SJCRH30 (cell line): Measurements from ENCODE around the gene INTU. TPM values are rescaled to one million over a fixed set of nuclear protein-coding genes. Genes with fewer than 3 reads are reported as not detected.
A peak's percentile ranks its signal among the peaks of the same experiment; 100 is the strongest.

Experiments
- DNase-seq, 2 experiments: peaks; one replicate each; pipeline ENCODE4 v3.0.0-alpha.2; 2015 to 2020
- H3K27ac ChIP-seq: fragments of 250-450 bp; sonication (Bioruptor Pico); 2 replicates; pipeline ENCODE4 v1.5.1; 2020; ENCODE audit warnings: mild to moderate bottlenecking, moderate library complexity
- H3K27me3 ChIP-seq: fragments of 250-450 bp; sonication (Bioruptor Pico); 2 replicates; pipeline ENCODE4 v1.5.1; 2020; ENCODE audit warnings: mild to moderate bottlenecking, moderate library complexity
- H3K36me3 ChIP-seq: fragments of 250-450 bp; sonication (Bioruptor Pico); 2 replicates; pipeline ENCODE4 v1.5.1; 2020; ENCODE audit warnings: mild to moderate bottlenecking, moderate library complexity
- H3K4me1 ChIP-seq: fragments of 250-450 bp; sonication (Bioruptor Pico); 2 replicates; pipeline ENCODE4 v1.5.1; 2020; ENCODE audit warnings: mild to moderate bottlenecking, moderate library complexity
- H3K4me3 ChIP-seq: fragments of 250-450 bp; sonication (Bioruptor Pico); 2 replicates; pipeline ENCODE4 v1.5.1; 2020; ENCODE audit warnings: mild to moderate bottlenecking, moderate library complexity
- H3K9me3 ChIP-seq: fragments of 250-450 bp; sonication (Bioruptor Pico); replicated peaks from 2 replicates; pipeline ENCODE4 v1.5.1; 2020; ENCODE audit warnings: mild to moderate bottlenecking, moderate library complexity
- total RNA-seq: library from RNA; depleted of rRNA; stranded (reverse); fragments of >200 nt; shearing (Covaris generic); gene quantifications from 2 replicates; pipeline ENCODE4 v1.2.3, GENCODE V29; 2014

The INTU gene
- total RNA-seq, 1 experiment from 2014 or later = 2.6 TPM

DNA sequence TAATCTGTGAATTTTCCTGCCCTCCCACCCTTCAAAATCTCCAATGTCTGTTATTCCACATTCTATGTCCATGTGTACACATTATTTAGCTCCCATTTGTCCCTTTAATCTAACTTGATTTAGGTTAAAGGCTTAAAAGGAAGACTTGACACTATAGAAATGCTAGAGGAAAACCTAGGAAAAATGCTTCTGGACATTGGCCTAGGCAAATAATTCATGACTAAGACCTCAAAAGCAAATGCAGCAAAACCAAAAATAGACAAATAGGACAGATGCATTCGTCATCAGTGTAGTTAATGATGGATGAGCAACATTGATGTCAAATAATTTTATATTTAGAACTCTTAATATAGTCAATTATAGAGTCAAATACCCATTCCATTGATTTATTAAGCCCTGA is 36.9 kb downstream of the INTU start:
- H3K4me3 ChIP-seq = no peak overlapping the region
- DNase-seq = no peak
- H3K27me3 ChIP-seq = no peaks in the 10 kb centered on the region
- H3K36me3 ChIP-seq = no peaks in the 10 kb centered on the region
- H3K4me1 ChIP-seq = no peaks in the 10 kb centered on the region
- H3K27ac ChIP-seq = no peak overlapping the region
- no peaks in the 10 kb centered on the region for H3K9me3 ChIP-seq

DNA sequence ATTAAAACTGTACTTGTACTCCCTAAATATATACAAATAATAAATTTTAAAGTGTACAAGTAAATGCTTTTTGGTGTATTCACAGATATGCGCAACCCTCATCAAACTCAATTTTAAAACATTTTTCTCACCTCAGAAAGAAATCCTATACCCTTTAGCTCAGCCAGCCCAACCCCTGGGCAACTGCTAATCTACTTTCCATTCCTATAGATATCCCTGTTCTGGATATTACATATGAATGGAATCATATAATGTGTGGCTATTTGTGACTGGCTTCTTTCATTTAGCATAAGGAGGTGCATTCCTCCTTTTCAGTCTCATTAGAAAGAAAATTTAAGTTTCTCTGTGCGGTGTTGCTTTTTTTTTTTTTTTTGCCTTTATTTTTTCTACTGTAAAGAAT is 39.4 kb downstream of the INTU start:
- Histone ChIP-seq H3K4me3 (no peak overlapping the region), H3K36me3 (no peaks in the 10 kb centered on the region), H3K4me1 (no peaks in the 10 kb centered on the region), H3K9me3 (no peaks in the 10 kb centered on the region), H3K27ac (no peak overlapping the region), H3K27me3 (no peaks in the 10 kb centered on the region)
- DNase-seq = no peak

DNA sequence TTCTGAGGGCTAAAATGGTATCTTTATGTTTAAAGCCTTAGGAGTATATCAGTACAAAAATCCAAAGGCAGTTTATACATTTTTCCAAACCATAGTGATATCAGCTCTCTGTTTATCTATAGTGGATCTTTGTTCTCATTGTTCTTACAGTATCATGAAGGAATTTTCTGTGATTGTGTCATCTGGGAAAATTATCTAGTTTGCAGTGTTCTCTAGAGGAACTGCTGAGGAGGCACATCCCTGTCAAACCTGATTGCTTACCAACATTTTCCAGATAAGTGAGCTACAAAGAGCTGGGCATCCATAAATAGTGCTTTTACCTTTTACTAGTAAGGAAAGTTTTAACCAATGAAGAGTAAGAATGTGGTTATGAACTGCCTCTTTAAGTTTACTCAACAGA is 52.5 kb downstream of the INTU start:
- Histone ChIP-seq H3K4me1 (no peaks in the 10 kb centered on the region), H3K36me3 (no peaks in the 10 kb centered on the region), H3K4me3 (no peak overlapping the region), H3K9me3 (no peaks in the 10 kb centered on the region; the same call in 1 of the 2 replicates), H3K27me3 (no peaks in the 10 kb centered on the region), H3K27ac (no peak overlapping the region)
- DNase-seq = no peak

DNA sequence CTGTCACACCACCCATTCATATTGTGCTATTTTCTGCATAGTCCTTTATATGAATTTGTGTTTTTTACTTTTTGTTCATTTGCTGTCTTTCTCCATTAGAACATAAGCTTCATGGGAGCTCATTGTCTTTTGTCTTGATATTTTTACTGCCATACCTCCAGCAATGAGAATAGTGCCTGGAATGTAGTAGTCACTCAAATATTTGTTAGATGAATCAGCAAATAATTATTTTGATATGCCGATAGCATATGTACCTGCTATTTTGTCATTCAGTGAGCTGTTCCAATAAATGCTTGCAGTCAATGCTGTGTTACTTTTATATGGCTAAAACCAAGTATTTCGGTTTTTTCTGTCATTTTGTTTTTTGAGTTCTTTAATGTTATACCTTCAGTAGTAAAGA is 53.9 kb downstream of the INTU start:
- Histone ChIP-seq H3K36me3 (no peaks in the 10 kb centered on the region), H3K4me3 (no peak overlapping the region), H3K27me3 (no peaks in the 10 kb centered on the region), H3K9me3 (no peaks in the 10 kb centered on the region; the same call in 1 of the 2 replicates), H3K27ac (no peak overlapping the region), H3K4me1 (no peaks in the 10 kb centered on the region)
- no peak for DNase-seq

DNA sequence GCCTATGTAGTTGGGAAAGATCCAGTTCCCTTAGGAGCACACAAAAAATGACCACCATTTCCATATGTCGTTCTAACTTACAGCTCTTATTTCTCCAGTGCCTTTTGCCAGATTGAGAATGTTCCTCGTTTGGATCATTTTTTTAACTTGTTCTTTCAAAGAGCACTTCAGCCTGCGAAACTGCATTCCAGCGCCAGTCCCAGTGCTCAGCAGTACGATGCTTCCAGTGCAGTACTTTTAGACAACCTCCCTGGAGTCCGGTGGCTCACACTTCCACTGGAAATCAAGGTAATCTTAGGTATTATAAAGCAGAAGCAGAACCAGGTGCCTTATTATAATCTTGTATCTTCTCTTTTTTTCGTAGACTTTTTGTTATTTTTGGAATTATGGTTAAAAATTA is 54.8 kb downstream of the INTU start:
- DNase-seq = no peak
- no peak overlapping the region for H3K4me3 ChIP-seq
- H3K9me3 ChIP-seq = no peaks in the 10 kb centered on the region; the same call in 1 of the 2 replicates

DNA sequence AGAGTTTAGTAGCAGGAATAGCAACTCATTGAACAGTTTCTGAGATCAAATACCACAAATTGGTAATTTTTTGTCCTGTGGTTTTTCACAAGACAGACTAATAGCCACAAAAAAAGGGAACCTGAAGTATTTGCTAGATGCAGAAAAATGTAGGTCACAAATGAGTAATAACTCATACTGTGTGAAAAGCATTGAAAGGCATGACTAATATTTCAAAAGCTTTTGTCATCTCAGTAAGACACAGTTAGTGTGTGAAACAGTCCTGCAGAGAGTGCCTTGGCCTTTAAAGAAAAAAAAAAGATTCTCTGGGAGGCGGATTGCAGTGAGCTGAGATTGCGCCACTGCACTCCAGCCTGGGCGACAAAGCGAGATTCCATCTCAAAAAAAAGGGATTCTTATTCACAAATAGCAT is 66.0 kb downstream of the INTU start:
- H3K27ac ChIP-seq = no peak overlapping the region
- peaks cover 3% of the 10 kb centered on the region; the same call in 1 of the 2 replicates for H3K4me1 ChIP-seq
- no peak for DNase-seq
- H3K9me3 ChIP-seq = no peaks in the 10 kb centered on the region
- H3K4me3 ChIP-seq = no peak overlapping the region
- H3K27me3 ChIP-seq = no peaks in the 10 kb centered on the region
- no peaks in the 10 kb centered on the region for H3K36me3 ChIP-seq

More for the DNA sequence above, 54.8 kb downstream of the INTU start:
- H3K27me3 ChIP-seq = no peaks in the 10 kb centered on the region
- H3K4me1 ChIP-seq = no peaks in the 10 kb centered on the region
- no peak overlapping the region for H3K27ac ChIP-seq
- no peaks in the 10 kb centered on the region for H3K36me3 ChIP-seq

DNA sequence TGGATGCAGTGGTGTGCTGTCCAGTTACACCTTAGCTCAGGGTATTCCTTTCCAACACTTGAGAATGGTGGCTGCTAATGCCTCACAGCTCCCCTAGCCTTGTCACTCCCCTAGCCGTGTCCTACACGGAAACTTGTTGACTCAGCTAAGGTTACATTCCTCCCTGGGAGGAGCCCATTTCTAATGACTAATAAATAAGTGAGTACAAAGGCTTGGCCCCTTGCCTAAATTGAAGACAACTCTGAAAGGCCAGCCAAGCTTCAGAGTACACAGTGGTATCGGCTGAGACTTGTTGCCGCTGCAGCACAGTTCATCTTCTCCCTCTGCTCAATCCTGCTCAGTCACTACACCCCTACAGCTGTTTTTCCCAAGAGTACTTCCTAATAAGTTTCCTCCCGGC is 76.2 kb downstream of the INTU start:
- Histone ChIP-seq H3K27me3 (no peaks in the 10 kb centered on the region), H3K27ac (no peak overlapping the region), H3K9me3 (no peaks in the 10 kb centered on the region), H3K36me3 (no peaks in the 10 kb centered on the region), H3K4me3 (no peak overlapping the region), H3K4me1 (no peaks in the 10 kb centered on the region)
- peak in 1 of 2 experiments; percentile 4 for DNase-seq

DNA sequence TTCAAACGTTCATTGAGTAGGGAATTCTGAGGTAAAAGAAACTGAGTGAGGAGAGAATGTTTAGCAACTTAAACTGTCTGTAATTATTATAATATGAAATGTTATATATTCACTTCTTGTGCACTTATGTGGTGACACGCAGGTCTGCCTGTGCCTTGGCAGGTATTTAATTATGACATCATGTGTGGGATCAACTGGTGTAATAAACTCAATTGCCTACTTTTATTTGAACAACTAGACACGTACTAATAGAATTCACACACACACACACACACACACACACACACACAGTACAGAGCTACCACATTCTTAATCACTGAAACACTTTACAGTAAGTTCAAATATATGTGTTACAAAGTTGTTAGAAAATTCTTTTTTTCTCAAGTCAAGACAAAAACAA is 76.7 kb downstream of the INTU start:
- DNase-seq = no peak
- Histone ChIP-seq H3K4me1 (no peaks in the 10 kb centered on the region), H3K9me3 (no peaks in the 10 kb centered on the region), H3K27ac (no peak overlapping the region), H3K36me3 (no peaks in the 10 kb centered on the region), H3K27me3 (no peaks in the 10 kb centered on the region), H3K4me3 (no peak overlapping the region)

DNA sequence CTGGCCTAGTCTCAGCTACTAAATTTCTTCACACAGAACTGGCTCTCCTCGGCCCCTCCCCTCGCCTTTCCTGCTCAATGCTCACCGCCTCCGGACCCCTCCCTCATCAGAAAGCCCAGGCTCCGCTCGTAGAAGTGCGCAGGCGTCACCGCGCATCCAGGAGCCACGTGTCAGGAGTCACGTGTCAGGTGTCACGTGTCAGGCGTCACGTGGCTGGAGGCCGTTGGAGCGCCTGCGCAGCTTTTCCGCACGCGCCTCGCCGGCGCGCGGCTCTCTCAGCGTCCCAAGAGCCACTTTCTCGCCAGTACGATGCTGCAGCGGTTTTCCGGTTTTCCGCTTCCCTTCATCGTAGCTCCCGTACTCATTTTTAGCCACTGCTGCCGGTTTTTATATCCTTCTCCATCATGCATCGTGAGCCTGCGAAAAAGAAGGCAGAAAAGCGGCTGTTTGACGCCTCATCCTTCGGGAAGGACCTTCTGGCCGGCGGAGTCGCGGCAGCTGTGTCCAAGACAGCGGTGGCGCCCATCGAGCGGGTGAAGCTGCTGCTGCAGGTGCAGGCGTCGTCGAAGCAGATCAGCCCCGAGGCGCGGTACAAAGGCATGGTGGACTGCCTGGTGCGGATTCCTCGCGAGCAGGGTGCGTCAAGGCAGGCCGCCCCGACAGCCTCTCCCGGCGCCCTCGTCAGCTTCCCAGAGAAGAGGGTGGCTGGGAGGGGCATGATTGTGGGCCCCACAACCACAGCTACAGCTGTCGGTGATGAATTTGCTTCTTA is 97.6 kb downstream of the INTU start, which contains the start of gene SLC25A31:
Gene SLC25A31, plus strand, starts transcription at position 259 of the 772 bp plus-strand sequence. Its CDS starts 146 bp downstream, at position 405.
- no peak for DNase-seq
- Histone ChIP-seq H3K4me1 (no peaks in the 10 kb centered on the region; the same call in 1 of the 2 replicates), H3K4me3 (no peak within 1 kb of the TSS)

DNA sequence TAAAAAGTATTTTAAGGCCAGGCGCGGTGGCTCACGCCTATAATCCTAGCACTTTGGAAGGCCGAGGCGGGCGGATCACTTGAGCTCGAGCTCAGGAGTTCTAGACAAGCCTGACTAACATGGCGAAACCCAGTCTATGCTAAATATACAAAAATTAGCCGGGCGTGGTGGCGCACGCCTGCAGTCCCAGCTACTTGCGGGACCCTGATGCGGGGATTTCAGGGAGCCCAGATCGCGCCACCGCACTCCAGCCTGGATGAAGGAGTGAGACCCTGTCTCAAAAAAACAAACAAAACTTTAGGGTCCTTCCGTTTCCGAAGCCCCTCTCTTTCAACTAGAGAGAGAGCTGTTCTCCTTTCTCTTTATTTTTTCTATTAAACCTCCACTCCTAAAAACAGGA is 98.6 kb downstream of the INTU start:
- Histone ChIP-seq H3K27ac (no peak overlapping the region), H3K4me1 (no peaks in the 10 kb centered on the region), H3K9me3 (no peaks in the 10 kb centered on the region), H3K4me3 (no peak overlapping the region), H3K36me3 (no peaks in the 10 kb centered on the region), H3K27me3 (no peaks in the 10 kb centered on the region)
- no peak for DNase-seq

More for the DNA sequence above, 97.6 kb downstream of the INTU start, which contains the start of gene SLC25A31:
- Histone ChIP-seq H3K27me3 (no peaks in the 10 kb centered on the region), H3K9me3 (no peaks in the 10 kb centered on the region), H3K27ac (no peak within 1 kb of the TSS), H3K36me3 (no peaks in the 10 kb centered on the region)

DNA sequence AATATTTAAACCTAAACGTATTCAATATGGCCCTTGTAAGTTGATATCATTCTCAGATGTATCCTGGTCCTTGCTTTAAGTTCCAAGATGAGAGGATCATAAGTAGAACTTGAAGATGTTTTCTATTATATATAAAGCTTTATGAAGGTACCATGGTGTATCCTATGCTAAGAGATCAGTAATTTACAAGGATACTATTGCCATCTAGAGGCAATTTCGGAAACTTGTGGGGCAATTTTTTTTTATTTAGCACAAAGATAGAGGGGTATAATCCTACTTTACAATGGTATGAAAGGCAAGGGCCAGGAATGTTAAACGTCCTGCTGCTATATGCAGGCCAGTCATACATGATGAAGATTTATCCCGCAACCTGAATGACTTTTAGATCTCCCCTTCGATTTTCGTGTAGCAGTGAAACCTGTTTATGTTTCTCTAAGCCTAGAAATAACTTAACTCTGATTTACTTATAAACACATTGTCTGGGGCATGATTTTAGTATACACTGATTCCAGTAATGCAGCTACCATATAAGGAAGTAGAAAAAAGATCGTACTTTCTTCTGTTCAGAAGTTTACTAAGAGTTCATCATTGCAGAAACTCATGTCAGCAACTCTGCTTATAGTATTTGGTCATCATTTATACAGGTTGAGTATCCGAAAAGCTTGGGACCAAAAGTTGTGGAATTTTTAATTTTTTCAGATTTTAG is 100.0 kb downstream of the INTU start:
- H3K4me1 ChIP-seq = no peaks in the 10 kb centered on the region
- no peaks in the 10 kb centered on the region for H3K27me3 ChIP-seq
- DNase-seq = peak in 1 of 2 experiments; percentile 63
- H3K9me3 ChIP-seq = no peaks in the 10 kb centered on the region
- H3K27ac ChIP-seq = no peak overlapping the region
- no peaks in the 10 kb centered on the region for H3K36me3 ChIP-seq
- no peak overlapping the region for H3K4me3 ChIP-seq

DNA sequence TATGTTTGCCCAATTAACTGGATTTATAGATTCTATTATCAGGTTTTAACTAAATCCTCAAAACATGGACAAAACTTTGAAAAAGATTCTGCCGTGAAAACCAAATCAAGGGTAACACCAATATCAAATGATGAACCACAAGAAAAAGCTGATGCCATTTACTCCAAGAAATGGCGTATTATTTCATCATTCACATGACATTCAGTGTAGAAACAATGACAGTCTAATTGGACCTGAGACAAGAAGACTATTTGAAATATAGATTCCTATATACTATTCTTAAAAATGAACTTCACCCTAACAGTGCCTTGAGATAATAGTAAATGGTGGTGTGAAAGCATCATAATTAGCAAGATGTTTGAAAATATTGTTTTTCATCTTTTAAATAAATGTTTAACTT is 102.2 kb downstream of the INTU start:
- H3K27me3 ChIP-seq = no peaks in the 10 kb centered on the region
- no peaks in the 10 kb centered on the region for H3K9me3 ChIP-seq
- no peak for DNase-seq
- no peak overlapping the region for H3K4me3 ChIP-seq
- no peak overlapping the region for H3K27ac ChIP-seq
- H3K36me3 ChIP-seq = no peaks in the 10 kb centered on the region
- no peaks in the 10 kb centered on the region for H3K4me1 ChIP-seq

DNA sequence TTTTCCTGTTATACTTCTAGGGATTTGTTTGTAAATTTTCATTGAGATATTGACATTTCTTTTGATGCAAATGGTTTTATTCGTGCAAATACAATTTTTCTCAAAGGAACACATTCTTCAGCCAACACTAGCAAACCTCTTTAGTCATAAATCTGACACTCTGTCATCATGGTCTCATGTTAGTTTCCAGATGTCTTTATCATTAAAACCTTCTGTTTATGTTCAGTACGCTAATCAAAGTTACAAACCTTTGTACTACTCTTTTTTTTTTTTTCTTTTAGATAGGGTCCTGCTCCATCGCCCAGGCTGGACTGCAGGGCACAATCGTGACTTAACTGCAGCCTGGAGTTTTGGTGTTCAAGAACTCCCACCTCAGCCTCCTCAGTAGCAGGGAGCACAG is 104.5 kb downstream of the INTU start:
- no peak overlapping the region for H3K27ac ChIP-seq
- no peak overlapping the region for H3K4me3 ChIP-seq
- H3K36me3 ChIP-seq = no peaks in the 10 kb centered on the region
- no peaks in the 10 kb centered on the region for H3K27me3 ChIP-seq
- no peak for DNase-seq
- no peaks in the 10 kb centered on the region for H3K4me1 ChIP-seq
- H3K9me3 ChIP-seq = no peaks in the 10 kb centered on the region

DNA sequence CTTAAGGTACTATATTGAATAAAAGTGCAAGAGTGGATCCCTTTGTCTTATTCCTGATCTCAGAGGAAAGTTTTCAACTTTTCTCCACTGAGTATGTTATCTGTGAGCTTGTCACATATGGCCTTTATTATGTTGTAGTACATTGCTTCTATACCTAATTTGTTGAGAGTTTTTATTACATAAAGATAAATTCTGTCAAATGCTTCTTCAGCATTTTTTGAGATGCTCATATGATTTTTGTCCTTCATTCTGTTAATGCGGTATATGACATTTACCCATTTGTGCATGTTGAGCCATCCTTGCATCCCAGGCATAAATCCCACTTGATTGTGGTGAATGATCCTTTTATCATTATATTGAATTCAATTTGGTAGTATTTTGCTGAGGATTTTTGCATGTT is 108.5 kb downstream of the INTU start:
- Histone ChIP-seq H3K9me3 (no peaks in the 10 kb centered on the region), H3K4me1 (no peaks in the 10 kb centered on the region), H3K4me3 (no peak overlapping the region), H3K27me3 (no peaks in the 10 kb centered on the region), H3K27ac (no peak overlapping the region), H3K36me3 (no peaks in the 10 kb centered on the region)
- no peak for DNase-seq

DNA sequence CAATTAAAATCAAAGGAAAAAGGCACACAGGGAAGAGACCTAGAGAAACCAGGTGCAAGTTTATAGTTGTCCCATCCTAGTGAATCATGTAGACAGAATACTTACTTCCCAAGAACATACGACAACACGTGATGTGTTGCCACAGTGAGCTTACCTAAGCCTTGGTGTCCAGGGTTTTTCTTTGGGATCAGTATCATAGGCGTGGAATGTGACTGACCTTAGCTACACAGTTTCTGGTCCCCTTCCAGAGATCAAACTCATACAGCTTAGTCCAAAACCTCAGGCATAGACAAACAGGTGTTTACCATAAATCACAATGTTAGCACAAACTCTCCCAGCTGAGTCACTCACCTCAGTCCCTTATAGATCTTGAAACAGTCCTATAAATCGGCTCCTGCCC is 115.1 kb downstream of the INTU start:
- H3K4me3 ChIP-seq = no peak overlapping the region
- H3K4me1 ChIP-seq = no peaks in the 10 kb centered on the region
- H3K27ac ChIP-seq = no peak overlapping the region
- peak in 1 of 2 experiments; percentile 9 for DNase-seq
- no peaks in the 10 kb centered on the region for H3K9me3 ChIP-seq
- no peaks in the 10 kb centered on the region for H3K36me3 ChIP-seq
- H3K27me3 ChIP-seq = no peaks in the 10 kb centered on the region
